HepG2 (cell line): Measurements from ENCODE around the gene SFXN2. TPM values are rescaled to one million over a fixed set of nuclear protein-coding genes. Genes with fewer than 3 reads are reported as not detected.

Experiments used
- ARID2 ChIP-seq: sonication (generic); formaldehyde crosslinking; IDR thresholded peaks from 2 replicates; pipeline ENCODE4 v1.8.1; 2022; ENCODE audit warnings: mild to moderate bottlenecking, missing genetic modification reagents, borderline replicate concordance
- CBX2 ChIP-seq, 2 experiments: fragments of 200-600 bp in 1 of 2; sonication (generic); formaldehyde crosslinking in 1 of 2; IDR thresholded peaks; 2 replicates each; pipeline versions ENCODE4 v1.7.0 to v1.8.1; 2018 to 2022; ENCODE audit warnings: low read depth in 2 of 2, low read length in 1 of 2, mild to moderate bottlenecking in 1 of 2, missing genetic modification reagents in 1 of 2
- FOXO1 ChIP-seq: sonication (generic); formaldehyde crosslinking; IDR thresholded peaks from 2 replicates; pipeline ENCODE4 v1.4.0; 2020; ENCODE audit warnings: missing genetic modification reagents
- FOXP1 ChIP-seq, 2 experiments: fragments of 450-650 bp in 1 of 2; IDR thresholded peaks; 2 replicates each; pipeline ENCODE4 v1.6.1; 2017 to 2018; ENCODE audit warnings: antibody characterized with exemption in 1 of 2
- IKZF5 ChIP-seq: IDR thresholded peaks from 2 replicates; pipeline ENCODE4 v1.6.1; 2018; ENCODE audit warnings: missing genetic modification reagents, mild to moderate bottlenecking, missing compliant biosample characterization
- KAT7 ChIP-seq: IDR thresholded peaks from 2 replicates; pipeline ENCODE4 v1.6.1; 2018; ENCODE audit warnings: borderline replicate concordance, missing compliant biosample characterization
- KDM4B ChIP-seq: sonication (generic); formaldehyde crosslinking; IDR thresholded peaks from 2 replicates; pipeline ENCODE4 v1.4.0; 2020; ENCODE audit warnings: missing genetic modification reagents
- KDM5B ChIP-seq: sonication (generic); formaldehyde crosslinking; IDR thresholded peaks from 2 replicates; pipeline ENCODE4 v1.4.0; 2020; ENCODE audit warnings: missing genetic modification reagents, mild to moderate bottlenecking, borderline replicate concordance
- MEIS2 ChIP-seq: sonication (generic); formaldehyde crosslinking; IDR thresholded peaks from 2 replicates; pipeline ENCODE4 v1.9.0; 2021; ENCODE audit warnings: mild to moderate bottlenecking, missing genetic modification reagents
- PHF5A ChIP-seq: IDR thresholded peaks from one replicate; pipeline ENCODE4 v1.6.1; 2018; ENCODE audit warnings: low read depth, missing genetic modification reagents; ENCODE audit not compliant: unreplicated experiment
- PPARG ChIP-seq: conservative IDR thresholded peaks from 2 replicates; pipeline ENCODE4 v1.6.1; 2016; ENCODE audit warnings: missing biosample characterization, missing genetic modification reagents
- REL ChIP-seq: sonication (generic); formaldehyde crosslinking; conservative IDR thresholded peaks from 2 replicates; pipeline ENCODE4 v1.8.0; 2022; ENCODE audit warnings: mild to moderate bottlenecking, missing genetic modification reagents, moderate library complexity
- RXRA ChIP-seq: sonication (generic); formaldehyde crosslinking; IDR thresholded peaks from 2 replicates; pipeline ENCODE4 v1.5.1; 2020; ENCODE audit warnings: missing genetic modification reagents
- SNAI1 ChIP-seq: sonication (generic); formaldehyde crosslinking; IDR thresholded peaks from 2 replicates; pipeline ENCODE4 v1.5.0; 2020; ENCODE audit warnings: mild to moderate bottlenecking, missing genetic modification reagents, borderline replicate concordance
- SPEN ChIP-seq: sonication (generic); formaldehyde crosslinking; IDR thresholded peaks from 2 replicates; pipeline ENCODE4 v1.5.1; 2020; ENCODE audit warnings: low read depth, mild to moderate bottlenecking, missing genetic modification reagents
- ZBTB42 ChIP-seq: sonication (generic); formaldehyde crosslinking; IDR thresholded peaks from 2 replicates; pipeline ENCODE4 v1.5.0; 2020; ENCODE audit warnings: mild to moderate bottlenecking, missing genetic modification reagents
- ZNF280B ChIP-seq: sonication (generic); formaldehyde crosslinking; IDR thresholded peaks from 2 replicates; pipeline ENCODE4 v1.5.0; 2020; ENCODE audit warnings: missing genetic modification reagents, mild to moderate bottlenecking, borderline replicate concordance
- ZNF547 ChIP-seq: sonication (generic); formaldehyde crosslinking; IDR thresholded peaks from 2 replicates; pipeline ENCODE4 v1.5.1; 2020; ENCODE audit warnings: mild to moderate bottlenecking, missing genetic modification reagents
- ZNF580 ChIP-seq: IDR thresholded peaks from 2 replicates; pipeline ENCODE4 v1.6.1; 2016; ENCODE audit warnings: low read depth, borderline replicate concordance
- ZNF598 ChIP-seq: sonication (generic); formaldehyde crosslinking; IDR thresholded peaks from 2 replicates; pipeline ENCODE4 v1.5.1; 2020; ENCODE audit warnings: mild to moderate bottlenecking, missing genetic modification reagents, borderline replicate concordance
- ZNF710 ChIP-seq: sonication (generic); formaldehyde crosslinking; IDR thresholded peaks from 2 replicates; pipeline ENCODE4 v1.5.0; 2020; ENCODE audit warnings: mild to moderate bottlenecking, missing genetic modification reagents, borderline replicate concordance
- ZSCAN25 ChIP-seq: sonication (generic); formaldehyde crosslinking; IDR thresholded peaks from 2 replicates; pipeline ENCODE4 v1.8.0; 2022; ENCODE audit warnings: mild to moderate bottlenecking, missing genetic modification reagents
- polyA plus RNA-seq, 8 experiments: library from polyadenylated mRNA; depleted of rRNA in 3 of 8; stranded (reverse) in 7 of 8; unstranded in 1 of 8; fragments of >200 nt; fragmentation: Illumina TruSeq in 4 of 8; extraction: Trizol in 4 of 8; gene quantifications; 2 replicates each; pipeline versions ENCODE4 v1.2.1 to v1.2.3, GENCODE V29; 2011 to 2016; ENCODE audit warnings: low read depth in 4 of 8, missing spikeins in 1 of 8, mixed read lengths in 1 of 8; ENCODE audit not compliant: insufficient read depth in 1 of 8
- total RNA-seq, 5 experiments: library from RNA; depleted of rRNA; stranded (reverse); fragments of >200 nt; fragmentation: Illumina TruSeq; extraction: Trizol; gene quantifications; 2 replicates each; pipeline ENCODE4 v1.2.3, GENCODE V29; 2016; ENCODE audit warnings: low read depth in 1 of 5

SFXN2 gene
- total and polyA plus RNA-seq, 2 of the 13 experiments (the other 11 are each of a cell fraction or from before 2014, with no cell fraction given): 12.8 to 21.1 TPM

GRCh38 chr10:102775935-102776669 lies 61.7 kb downstream of the SFXN2 start (continued):
- TF ChIP-seq CBX2 (IDR thresholded peaks at IDR 0.05; ENCODE audit: low read depth, low read length): no peak
- no peak for TF ChIP-seq CBX2 (CRISPR knock-in tag; IDR thresholded peaks at IDR 0.05; ENCODE audit: low read depth)
- TF ChIP-seq MEIS2: no peak
- no peak for TF ChIP-seq KDM4B
- peak; percentile 8; the same call in 1 of the 2 replicates for TF ChIP-seq KAT7
- 0 out of 2 replicates have a peak, but pooled peaks have one; percentile 14 for TF ChIP-seq FOXO1 (CRISPR knock-in tag)
- TF ChIP-seq IKZF5 (CRISPR knock-in tag): peak; percentile 35; the same call in 1 of the 2 replicates
- TF ChIP-seq ZBTB42 (CRISPR knock-in tag): no peak
- TF ChIP-seq ZNF598 (CRISPR knock-in tag): 0 out of 2 replicates have a peak, but pooled peaks have one; percentile 65
- peak; percentile 98 for TF ChIP-seq ZSCAN25 (CRISPR knock-in tag)
- peak; percentile 55; the same call in 1 of the 2 replicates for TF ChIP-seq ZNF580 (CRISPR knock-in tag)
- TF ChIP-seq PHF5A (CRISPR knock-in tag): no peak
- 0 out of 2 replicates have a peak, but pooled peaks have one; percentile 60 for TF ChIP-seq ARID2
- 0 out of 2 replicates have a peak, but pooled peaks have one; percentile 38 for TF ChIP-seq ZNF547
- TF ChIP-seq RXRA (CRISPR knock-in tag): peak; percentile 29; the same call in 1 of the 2 replicates
- TF ChIP-seq SPEN (CRISPR knock-in tag): no peak
- TF ChIP-seq KDM5B (CRISPR knock-in tag): peak; percentile 14; the same call in 1 of the 2 replicates
- no peak for TF ChIP-seq REL (CRISPR knock-in tag)
- TF ChIP-seq ZNF710: 0 out of 2 replicates have a peak, but pooled peaks have one; percentile 23
- no peak for TF ChIP-seq PPARG (CRISPR knock-in tag)
- no peak for TF ChIP-seq SNAI1 (CRISPR knock-in tag)
- TF ChIP-seq FOXP1 (IDR thresholded peaks at IDR 0.05): no peak
- 0 out of 2 replicates have a peak, but pooled peaks have one; percentile 19 for TF ChIP-seq FOXP1 (CRISPR knock-in tag; IDR thresholded peaks at IDR 0.05)
- TF ChIP-seq ZNF280B: 0 out of 2 replicates have a peak, but pooled peaks have one; percentile 32
